Neural progenitor cell (in vitro differentiated cells): ENCODE data around the gene RUFY4.

Experiments
- CTCF ChIP-seq: fragments of 200-600 bp; sonication (generic); IDR thresholded peaks from 2 replicates; pipeline ENCODE4 v1.5.1; 2017; ENCODE audit warnings: antibody characterized with exemption, mild to moderate bottlenecking
- EZH2phosphoT487 ChIP-seq: fragments of 200-600 bp; sonication (generic); IDR thresholded peaks from 2 replicates; pipeline ENCODE4 v1.6.1; 2017; ENCODE audit warnings: antibody characterized with exemption

- TF ChIP-seq EZH2phosphoT487 (no peak), CTCF (no peak)
These were observed 58.9 kb downstream of the RUFY4 start for GRCh38 chr2:218127929-218128455.
